Activated naive CD8-positive, alpha-beta T cell treated with anti-CD3 and anti-CD28 coated beads for 36 hours (primary cell): ENCODE results near the gene AKAP8. TPM values are rescaled to one million over a fixed set of nuclear protein-coding genes. Genes with fewer than 3 reads are reported as not detected.
"Not testable (repeated sequence)": the region's sequence is repeated elsewhere in the genome, so short reads cannot be mapped to it uniquely, and the experiment has no call there.

Source experiments
- DNase-seq: peaks from one replicate; pipeline ENCODE4 v3.0.0; 2021
- H3K27ac Mint-ChIP-seq: one replicate; pipeline ENCODE4 v1.8.0; 2022; ENCODE audit warnings: mild to moderate bottlenecking, moderate library complexity, mixed read lengths
- H3K27me3 Mint-ChIP-seq: one replicate; pipeline ENCODE4 v1.8.0; 2022; ENCODE audit warnings: mild to moderate bottlenecking, mixed read lengths
- H3K36me3 Mint-ChIP-seq: one replicate; pipeline ENCODE4 v1.8.0; 2021; ENCODE audit warnings: mild to moderate bottlenecking, mixed read lengths
- H3K4me1 Mint-ChIP-seq: one replicate; pipeline ENCODE4 v1.8.0; 2021; ENCODE audit warnings: mixed read lengths
- H3K4me3 Mint-ChIP-seq: one replicate; pipeline ENCODE4 v1.8.0; 2022; ENCODE audit warnings: mild to moderate bottlenecking, moderate library complexity, mixed read lengths
- H3K9me3 Mint-ChIP-seq: one replicate; pipeline ENCODE4 v1.8.0; 2022; ENCODE audit warnings: mixed read lengths
- total RNA-seq, 2 experiments: library from RNA; stranded (reverse); gene quantifications; one replicate each; pipeline ENCODE4 v1.2.3, GENCODE V29; 2021

Gene AKAP8
- total RNA-seq, 2 experiments from 2014 or later = 59.4 to 61.2 TPM

GRCh38 chr19:15371786-15372380 lies 7.7 kb downstream of the AKAP8 start:
- no peak for DNase-seq
- no peak overlapping the region for H3K27ac Mint-ChIP-seq
- H3K9me3 Mint-ChIP-seq = no peaks in the 10 kb centered on the region
- no peaks in the 10 kb centered on the region for H3K27me3 Mint-ChIP-seq
- peaks cover 9% of the 10 kb centered on the region for H3K4me1 Mint-ChIP-seq
- H3K36me3 Mint-ChIP-seq = peaks cover 18% of the 10 kb centered on the region
- no peak overlapping the region for H3K4me3 Mint-ChIP-seq

GRCh38 chr19:15371119-15371518 lies 8.5 kb downstream of the AKAP8 start:
- Mint-ChIP-seq H3K9me3 (no peaks in the 10 kb centered on the region), H3K4me3 (no peak overlapping the region), H3K36me3 (peaks cover 16% of the 10 kb centered on the region), H3K27me3 (no peaks in the 10 kb centered on the region), H3K4me1 (peaks cover 6% of the 10 kb centered on the region), H3K27ac (no peak overlapping the region)
- no peak for DNase-seq

- H3K36me3 Mint-ChIP-seq = peaks cover 19% of the 10 kb centered on the region
- DNase-seq = no peak
- H3K9me3 Mint-ChIP-seq = no peaks in the 10 kb centered on the region
- no peak overlapping the region for H3K4me3 Mint-ChIP-seq
- H3K4me1 Mint-ChIP-seq = peaks cover 2% of the 10 kb centered on the region
- no peak overlapping the region for H3K27ac Mint-ChIP-seq
- H3K27me3 Mint-ChIP-seq = no peaks in the 10 kb centered on the region
These were observed 10.0 kb downstream of the AKAP8 start for GRCh38 chr19:15369594-15369891.

GRCh38 chr19:15368798-15369593 lies 10.6 kb downstream of the AKAP8 start:
- peaks cover 19% of the 10 kb centered on the region for H3K36me3 Mint-ChIP-seq
- no peak for DNase-seq
- no peaks in the 10 kb centered on the region for H3K9me3 Mint-ChIP-seq
- H3K4me1 Mint-ChIP-seq = peaks cover 2% of the 10 kb centered on the region
- H3K4me3 Mint-ChIP-seq = no peak overlapping the region
- H3K27me3 Mint-ChIP-seq = no peaks in the 10 kb centered on the region
- no peak overlapping the region for H3K27ac Mint-ChIP-seq

- H3K9me3 Mint-ChIP-seq = no peaks in the 10 kb centered on the region
- peaks cover 23% of the 10 kb centered on the region for H3K36me3 Mint-ChIP-seq
- H3K4me3 Mint-ChIP-seq = no peak overlapping the region
- DNase-seq = no peak
- H3K27ac Mint-ChIP-seq = no peak overlapping the region
- peaks cover 2% of the 10 kb centered on the region for H3K4me1 Mint-ChIP-seq
- H3K27me3 Mint-ChIP-seq = no peaks in the 10 kb centered on the region
These were observed 11.4 kb downstream of the AKAP8 start for GRCh38 chr19:15368051-15368632.

- H3K9me3 Mint-ChIP-seq = no peaks in the 10 kb centered on the region
- no peaks in the 10 kb centered on the region for H3K4me1 Mint-ChIP-seq
- H3K27me3 Mint-ChIP-seq = no peaks in the 10 kb centered on the region
- H3K36me3 Mint-ChIP-seq = peaks cover 21% of the 10 kb centered on the region
- no peak overlapping the region for H3K27ac Mint-ChIP-seq
- DNase-seq = no peak
- H3K4me3 Mint-ChIP-seq = no peak overlapping the region
These were observed 12.1 kb downstream of the AKAP8 start for GRCh38 chr19:15367439-15367838.

GRCh38 chr19:15365264-15365663 lies 14.3 kb downstream of the AKAP8 start:
- Mint-ChIP-seq H3K4me3 (no peak overlapping the region), H3K4me1 (peaks cover 4% of the 10 kb centered on the region), H3K27ac (no peak overlapping the region), H3K27me3 (no peaks in the 10 kb centered on the region), H3K36me3 (peaks cover 19% of the 10 kb centered on the region), H3K9me3 (no peaks in the 10 kb centered on the region)
- DNase-seq = no peak

- H3K27me3 Mint-ChIP-seq = not testable (repeated sequence)
These were observed 15.8 kb downstream of the AKAP8 start for GRCh38 chr19:15363791-15364190.

GRCh38 chr19:15363048-15363447 lies 16.5 kb downstream of the AKAP8 start:
- H3K9me3 Mint-ChIP-seq, H3K4me1 Mint-ChIP-seq, H3K27ac Mint-ChIP-seq, H3K4me3 Mint-ChIP-seq, H3K27me3 Mint-ChIP-seq, DNase-seq: not testable (repeated sequence)
- peaks cover 28% of the 10 kb centered on the region for H3K36me3 Mint-ChIP-seq

More at GRCh38 chr19:15363791-15364190, 15.8 kb downstream of the AKAP8 start:
- not testable (repeated sequence) for H3K27ac Mint-ChIP-seq, DNase-seq, H3K4me3 Mint-ChIP-seq, H3K4me1 Mint-ChIP-seq, H3K9me3 Mint-ChIP-seq
- peaks cover 23% of the 10 kb centered on the region for H3K36me3 Mint-ChIP-seq

- H3K27ac Mint-ChIP-seq, H3K4me1 Mint-ChIP-seq, H3K9me3 Mint-ChIP-seq, DNase-seq, H3K27me3 Mint-ChIP-seq, H3K4me3 Mint-ChIP-seq: not testable (repeated sequence)
- peaks cover 34% of the 10 kb centered on the region for H3K36me3 Mint-ChIP-seq
These were observed 19.6 kb downstream of the AKAP8 start for GRCh38 chr19:15360015-15360414.

- Mint-ChIP-seq H3K27me3 (no peaks in the 10 kb centered on the region), H3K36me3 (peaks cover 38% of the 10 kb centered on the region), H3K4me3 (no peak overlapping the region), H3K4me1 (peaks cover 4% of the 10 kb centered on the region), H3K27ac (peak overlapping the region; percentile 34), H3K9me3 (no peaks in the 10 kb centered on the region)
- no peak for DNase-seq
These were observed 20.7 kb downstream of the AKAP8 start for GRCh38 chr19:15358918-15359317.

GRCh38 chr19:15357906-15358305 lies 21.7 kb downstream of the AKAP8 start:
- DNase-seq = no peak
- H3K36me3 Mint-ChIP-seq = peaks cover 36% of the 10 kb centered on the region

GRCh38 chr19:15354566-15355296 lies 24.9 kb downstream of the AKAP8 start:
- H3K4me3 Mint-ChIP-seq = no peak overlapping the region
- no peak overlapping the region for H3K27ac Mint-ChIP-seq
- H3K27me3 Mint-ChIP-seq = no peaks in the 10 kb centered on the region
- DNase-seq = no peak
- H3K4me1 Mint-ChIP-seq = no peaks in the 10 kb centered on the region
- no peaks in the 10 kb centered on the region for H3K9me3 Mint-ChIP-seq
- peaks cover 29% of the 10 kb centered on the region for H3K36me3 Mint-ChIP-seq

More at GRCh38 chr19:15357906-15358305, 21.7 kb downstream of the AKAP8 start:
- Mint-ChIP-seq H3K9me3 (no peaks in the 10 kb centered on the region), H3K27ac (no peak overlapping the region), H3K4me1 (peaks cover 4% of the 10 kb centered on the region), H3K27me3 (no peaks in the 10 kb centered on the region), H3K4me3 (no peak overlapping the region)

GRCh38 chr19:15353908-15354307 lies 25.7 kb downstream of the AKAP8 start:
- no peaks in the 10 kb centered on the region for H3K27me3 Mint-ChIP-seq
- no peak overlapping the region for H3K27ac Mint-ChIP-seq

GRCh38 chr19:15352535-15352934 lies 27.1 kb downstream of the AKAP8 start:
- not testable (repeated sequence) for H3K27me3 Mint-ChIP-seq, H3K4me3 Mint-ChIP-seq, H3K9me3 Mint-ChIP-seq, H3K27ac Mint-ChIP-seq, H3K4me1 Mint-ChIP-seq, DNase-seq
- H3K36me3 Mint-ChIP-seq = peaks cover 14% of the 10 kb centered on the region

More at GRCh38 chr19:15353908-15354307, 25.7 kb downstream of the AKAP8 start:
- Mint-ChIP-seq H3K4me1 (no peaks in the 10 kb centered on the region), H3K36me3 (peaks cover 27% of the 10 kb centered on the region), H3K4me3 (no peak overlapping the region), H3K9me3 (no peaks in the 10 kb centered on the region)
- DNase-seq = no peak
